HepG2 (cell line): ENCODE results near the gene TMEM62. TPM values are rescaled to one million over a fixed set of nuclear protein-coding genes. Genes with fewer than 3 reads are reported as not detected.

Experiments used
- CENPX ChIP-seq: sonication (generic); formaldehyde crosslinking; IDR thresholded peaks from 2 replicates; pipeline ENCODE4 v1.9.0; 2021; ENCODE audit warnings: mild to moderate bottlenecking, missing genetic modification reagents, moderate library complexity
- GMEB2 ChIP-seq: IDR thresholded peaks from 2 replicates; pipeline ENCODE4 v1.6.1; 2016; ENCODE audit warnings: missing biosample characterization, missing genetic modification reagents, low read depth
- IRX3 ChIP-seq: sonication (generic); formaldehyde crosslinking; IDR thresholded peaks from 2 replicates; pipeline ENCODE4 v1.8.1; 2023; ENCODE audit warnings: mild to moderate bottlenecking, low read depth, missing genetic modification reagents, borderline replicate concordance
- NR2F1 ChIP-seq, 2 experiments: fragments of 450-650 bp in 1 of 2; formaldehyde crosslinking in 1 of 2; IDR thresholded peaks; 2 replicates each; pipeline versions ENCODE4 v1.5.0 to v1.6.1; 2016 to 2020; ENCODE audit warnings: mild to moderate bottlenecking in 1 of 2, missing compliant biosample characterization in 1 of 2, missing genetic modification reagents in 1 of 2, moderate library complexity in 1 of 2
- PRDM4 ChIP-seq: sonication (generic); formaldehyde crosslinking; IDR thresholded peaks from 2 replicates; pipeline ENCODE4 v1.9.0; 2021; ENCODE audit warnings: missing genetic modification reagents, borderline replicate concordance
- RCOR2 ChIP-seq: IDR thresholded peaks from 2 replicates; pipeline ENCODE4 v1.6.1; 2016; ENCODE audit warnings: missing biosample characterization, missing genetic modification reagents
- SMAD1 ChIP-seq: sonication (generic); formaldehyde crosslinking; IDR thresholded peaks from 2 replicates; pipeline ENCODE4 v1.4.0; 2020; ENCODE audit warnings: missing genetic modification reagents, low read depth, mild to moderate bottlenecking, borderline replicate concordance
- SP4 ChIP-seq: sonication (generic); formaldehyde crosslinking; IDR thresholded peaks from 2 replicates; pipeline ENCODE4 v1.8.1; 2023; ENCODE audit warnings: mild to moderate bottlenecking, missing genetic modification reagents
- SRY ChIP-seq: sonication (generic); formaldehyde crosslinking; IDR thresholded peaks from 2 replicates; pipeline ENCODE4 v1.8.0; 2022; ENCODE audit warnings: mild to moderate bottlenecking, missing genetic modification reagents
- XBP1 ChIP-seq: sonication (generic); formaldehyde crosslinking; IDR thresholded peaks from 2 replicates; pipeline ENCODE4 v1.5.0; 2020; ENCODE audit warnings: missing genetic modification reagents
- ZBTB21 ChIP-seq: sonication (generic); formaldehyde crosslinking; IDR thresholded peaks from 2 replicates; pipeline ENCODE4 v1.4.0; 2020; ENCODE audit warnings: missing genetic modification reagents
- ZFP36 ChIP-seq: fragments of 150-350 bp; IDR thresholded peaks from 2 replicates; pipeline ENCODE4 v1.6.1; 2018; ENCODE audit warnings: borderline replicate concordance, low read length, low read depth; ENCODE audit not compliant: partially characterized antibody
- ZMYM3 ChIP-seq: sonication (generic); formaldehyde crosslinking; IDR thresholded peaks from 2 replicates; pipeline ENCODE4 v1.5.1; 2020; ENCODE audit warnings: mild to moderate bottlenecking, missing genetic modification reagents
- ZNF121 ChIP-seq: sonication (generic); formaldehyde crosslinking; IDR thresholded peaks from 2 replicates; pipeline ENCODE4 v1.5.0; 2020; ENCODE audit warnings: mild to moderate bottlenecking, missing genetic modification reagents
- ZNF337 ChIP-seq: sonication (generic); formaldehyde crosslinking; IDR thresholded peaks from 2 replicates; pipeline ENCODE4 v1.5.1; 2020; ENCODE audit warnings: missing genetic modification reagents, low read depth, mild to moderate bottlenecking, borderline replicate concordance
- ZNF431 ChIP-seq: sonication (generic); formaldehyde crosslinking; IDR thresholded peaks from 2 replicates; pipeline ENCODE4 v1.9.0; 2022; ENCODE audit warnings: missing genetic modification reagents, low read depth, mild to moderate bottlenecking, borderline replicate concordance
- ZNF512 ChIP-seq: sonication (generic); formaldehyde crosslinking; IDR thresholded peaks from 2 replicates; pipeline ENCODE4 v1.4.0; 2020; ENCODE audit warnings: mild to moderate bottlenecking, missing genetic modification reagents
- ZNF576 ChIP-seq: sonication (generic); formaldehyde crosslinking; IDR thresholded peaks from 2 replicates; pipeline ENCODE4 v1.4.0; 2020; ENCODE audit warnings: mild to moderate bottlenecking, missing genetic modification reagents
- ZNF616 ChIP-seq: sonication (generic); formaldehyde crosslinking; IDR thresholded peaks from 2 replicates; pipeline ENCODE4 v1.5.0; 2020; ENCODE audit warnings: low read depth, mild to moderate bottlenecking, missing genetic modification reagents
- ZNF660 ChIP-seq: sonication (generic); formaldehyde crosslinking; IDR thresholded peaks from 2 replicates; pipeline ENCODE4 v1.5.1; 2020; ENCODE audit warnings: mild to moderate bottlenecking, low read depth, missing genetic modification reagents, borderline replicate concordance
- ZNF800 ChIP-seq: sonication (generic); formaldehyde crosslinking; IDR thresholded peaks from 2 replicates; pipeline ENCODE4 v1.4.0; 2020; ENCODE audit warnings: missing genetic modification reagents
- polyA plus RNA-seq, 8 experiments: library from polyadenylated mRNA; depleted of rRNA in 3 of 8; stranded (reverse) in 7 of 8; unstranded in 1 of 8; fragments of >200 nt; fragmentation: Illumina TruSeq in 4 of 8; extraction: Trizol in 4 of 8; gene quantifications; 2 replicates each; pipeline versions ENCODE4 v1.2.1 to v1.2.3, GENCODE V29; 2011 to 2016; ENCODE audit warnings: low read depth in 4 of 8, missing spikeins in 1 of 8, mixed read lengths in 1 of 8; ENCODE audit not compliant: insufficient read depth in 1 of 8
- total RNA-seq, 5 experiments: library from RNA; depleted of rRNA; stranded (reverse); fragments of >200 nt; fragmentation: Illumina TruSeq; extraction: Trizol; gene quantifications; 2 replicates each; pipeline ENCODE4 v1.2.3, GENCODE V29; 2016; ENCODE audit warnings: low read depth in 1 of 5

Gene TMEM62
- total and polyA plus RNA-seq, 2 of the 13 experiments (the other 11 are each of a cell fraction or from before 2014, with no cell fraction given): 14.2 to 20.9 TPM

- TF ChIP-seq ZBTB21 (CRISPR knock-in tag): no peak
- TF ChIP-seq IRX3 (CRISPR knock-in tag): peak; percentile 91
- TF ChIP-seq XBP1 (CRISPR knock-in tag): 0 out of 2 replicates have a peak, but pooled peaks have one; percentile 47
- TF ChIP-seq ZNF337 (CRISPR knock-in tag): peak; percentile 58; the same call in 1 of the 2 replicates
- peak; percentile 76; the same call in 1 of the 2 replicates for TF ChIP-seq SP4 (CRISPR knock-in tag)
- no peak for TF ChIP-seq ZNF660 (CRISPR knock-in tag)
- no peak for TF ChIP-seq CENPX
- TF ChIP-seq ZNF431: 0 out of 2 replicates have a peak, but pooled peaks have one; percentile 56
- peak in 1 of 2 experiments; percentile 6; a peak in 1 of 4 replicates for TF ChIP-seq NR2F1 (CRISPR knock-in tag; IDR thresholded peaks at IDR 0.05)
- no peak for TF ChIP-seq SMAD1 (CRISPR knock-in tag)
- TF ChIP-seq ZNF512: no peak
- TF ChIP-seq SRY (CRISPR knock-in tag): peak; percentile 48; the same call in 1 of the 2 replicates
- TF ChIP-seq ZMYM3: no peak
- TF ChIP-seq ZNF576 (CRISPR knock-in tag): no peak
- TF ChIP-seq ZNF121: no peak
- TF ChIP-seq ZNF616 (CRISPR knock-in tag): no peak
- no peak for TF ChIP-seq PRDM4 (CRISPR knock-in tag)
- no peak for TF ChIP-seq ZFP36
- TF ChIP-seq ZNF800: peak; percentile 62; the same call in 1 of the 2 replicates
- no peak for TF ChIP-seq RCOR2 (CRISPR knock-in tag)
- no peak for TF ChIP-seq GMEB2 (CRISPR knock-in tag)
Measured at GRCh38 chr15:43133430-43134156, at the start of gene TMEM62 (continued).
